ENCODE results near the gene BRAF.
"Not testable (repeated sequence)": the region's sequence is repeated elsewhere in the genome, so short reads cannot be mapped to it uniquely, and the experiment has no call there.

BRAF gene

DNA sequence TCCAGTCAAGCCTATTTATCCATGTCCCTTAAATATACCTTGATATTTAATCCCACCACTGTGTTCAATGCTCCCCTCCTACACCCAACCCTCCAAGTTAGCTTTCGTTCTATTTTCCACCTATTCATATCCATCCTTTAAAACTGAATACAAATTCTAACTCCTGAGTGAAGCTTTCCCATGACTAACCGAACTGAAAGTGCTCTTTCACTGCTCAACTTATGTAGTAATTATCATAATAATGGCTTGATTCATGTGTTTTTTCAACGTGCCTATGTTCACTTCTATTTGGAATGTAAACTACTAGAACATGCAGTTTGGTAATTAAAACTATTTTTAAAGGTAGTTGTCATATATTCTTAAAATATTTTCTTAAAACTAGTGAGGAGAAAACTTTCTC is 170.2 kb downstream of the BRAF start:
- no peak overlapping the region for H3K4me3 ChIP-seq (ENCODE audit: low read depth, low read length)
- in situ Hi-C loops (cut with HindIII; ENCODE audit: low sequenced_read_pairs), result no loop called here
- TF ChIP-seq, protein P1, sequence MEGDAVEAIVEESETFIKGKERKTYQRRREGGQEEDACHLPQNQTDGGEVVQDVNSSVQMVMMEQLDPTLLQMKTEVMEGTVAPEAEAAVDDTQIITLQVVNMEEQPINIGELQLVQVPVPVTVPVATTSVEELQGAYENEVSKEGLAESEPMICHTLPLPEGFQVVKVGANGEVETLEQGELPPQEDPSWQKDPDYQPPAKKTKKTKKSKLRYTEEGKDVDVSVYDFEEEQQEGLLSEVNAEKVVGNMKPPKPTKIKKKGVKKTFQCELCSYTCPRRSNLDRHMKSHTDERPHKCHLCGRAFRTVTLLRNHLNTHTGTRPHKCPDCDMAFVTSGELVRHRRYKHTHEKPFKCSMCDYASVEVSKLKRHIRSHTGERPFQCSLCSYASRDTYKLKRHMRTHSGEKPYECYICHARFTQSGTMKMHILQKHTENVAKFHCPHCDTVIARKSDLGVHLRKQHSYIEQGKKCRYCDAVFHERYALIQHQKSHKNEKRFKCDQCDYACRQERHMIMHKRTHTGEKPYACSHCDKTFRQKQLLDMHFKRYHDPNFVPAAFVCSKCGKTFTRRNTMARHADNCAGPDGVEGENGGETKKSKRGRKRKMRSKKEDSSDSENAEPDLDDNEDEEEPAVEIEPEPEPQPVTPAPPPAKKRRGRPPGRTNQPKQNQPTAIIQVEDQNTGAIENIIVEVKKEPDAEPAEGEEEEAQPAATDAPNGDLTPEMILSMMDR (IDR thresholded peaks at IDR 0.05; ENCODE audit: low read depth, low read length, missing control alignments), result no peak
- DNase-seq (ENCODE audit: low read depth), result no peak

DNA sequence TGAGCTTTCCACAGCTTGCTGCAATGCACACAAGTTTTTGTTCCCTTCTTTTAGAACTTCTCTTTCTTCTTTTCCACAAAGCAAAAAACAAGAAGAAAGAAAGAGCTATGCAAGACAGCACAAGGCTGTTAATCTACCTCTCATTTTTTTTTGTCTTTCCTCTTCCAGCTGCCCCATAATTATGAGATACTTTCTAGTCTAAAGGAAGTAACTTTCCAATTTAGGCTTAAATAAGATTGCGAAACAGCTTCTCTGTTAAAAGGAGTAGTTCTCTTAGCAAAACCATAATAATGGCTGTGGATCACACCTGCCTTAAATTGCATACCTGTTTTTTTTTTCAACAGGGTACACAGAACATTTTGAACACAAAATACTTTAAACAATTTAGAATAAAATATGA is 172.2 kb downstream of the BRAF start:
- in situ Hi-C loops (cut with HindIII; ENCODE audit: low sequenced_read_pairs), result no loop called here
- TF ChIP-seq, protein P1 (IDR thresholded peaks at IDR 0.05; ENCODE audit: low read depth, low read length, missing control alignments), result no peak
- no peak for DNase-seq (ENCODE audit: low read depth)
- no peak overlapping the region for H3K4me3 ChIP-seq (ENCODE audit: low read depth, low read length)

DNA sequence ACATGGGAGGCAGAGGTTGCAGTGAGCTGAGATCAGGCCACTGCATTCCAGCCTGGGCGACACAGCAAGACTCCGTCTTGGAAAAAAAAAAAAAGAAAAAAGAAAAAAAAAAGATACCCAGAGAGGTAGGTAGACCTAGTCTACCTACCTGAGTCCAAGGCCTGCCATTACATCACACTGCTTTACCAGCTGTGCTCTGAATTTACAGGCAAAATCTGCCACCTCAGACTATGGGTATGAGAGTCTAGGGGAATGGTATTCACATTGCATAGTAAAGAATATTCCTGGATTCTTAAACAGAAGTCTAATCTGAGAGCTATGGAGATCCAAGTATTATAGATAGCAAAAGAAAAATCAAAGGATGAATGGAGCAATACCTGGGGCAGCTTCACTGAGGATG is 178.0 kb downstream of the BRAF start:
- DNase-seq (ENCODE audit: low read depth), result no peak
- in situ Hi-C loops (cut with HindIII; ENCODE audit: low sequenced_read_pairs), result no loop called here
- H3K4me3 ChIP-seq (ENCODE audit: low read depth, low read length), result no peak overlapping the region
- TF ChIP-seq, protein P1 (IDR thresholded peaks at IDR 0.05; ENCODE audit: low read depth, low read length, missing control alignments), result no peak

DNA sequence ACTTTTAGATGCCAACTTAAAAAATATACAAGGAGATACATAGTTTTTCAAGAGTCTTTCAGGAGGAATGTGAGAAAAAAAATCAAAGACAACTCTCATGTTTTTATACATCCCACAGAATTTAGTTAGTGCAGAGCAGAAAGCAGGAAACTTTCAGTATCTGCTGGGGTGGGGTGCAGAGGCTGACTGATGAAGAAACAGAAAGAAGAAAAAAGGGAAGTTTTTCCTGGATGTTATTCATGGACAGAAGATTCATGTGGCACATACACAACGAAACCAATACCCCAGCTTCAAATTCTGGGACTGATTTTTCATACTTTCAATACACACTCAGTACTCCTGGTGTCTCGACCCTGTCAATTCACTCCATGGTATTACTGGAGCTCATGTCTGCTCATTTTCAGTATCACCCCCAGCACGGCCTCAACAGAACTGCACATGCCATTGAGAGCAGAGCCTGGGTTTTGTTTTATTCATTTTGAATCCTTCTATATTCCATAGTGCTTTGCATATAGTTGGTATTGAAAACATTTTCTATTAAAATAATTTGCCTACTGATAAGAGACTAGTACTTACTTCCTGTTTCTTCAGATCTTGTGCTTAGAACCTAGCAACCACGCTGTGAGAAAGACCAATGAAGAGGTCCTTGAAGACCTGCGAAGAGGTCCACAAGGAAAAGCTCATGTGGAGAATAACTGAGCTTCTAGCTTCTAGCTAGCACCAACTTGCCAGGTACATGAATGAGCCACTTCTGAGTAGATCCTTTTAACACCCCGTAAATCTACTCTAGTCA is 179.3 kb downstream of the BRAF start:
- in situ Hi-C loops (cut with HindIII; ENCODE audit: low sequenced_read_pairs), result no loop called here
- no peak for DNase-seq (ENCODE audit: low read depth)
- TF ChIP-seq, protein P1 (IDR thresholded peaks at IDR 0.05; ENCODE audit: low read depth, low read length, missing control alignments), result no peak
- no peak overlapping the region for H3K4me3 ChIP-seq (ENCODE audit: low read depth, low read length)

DNA sequence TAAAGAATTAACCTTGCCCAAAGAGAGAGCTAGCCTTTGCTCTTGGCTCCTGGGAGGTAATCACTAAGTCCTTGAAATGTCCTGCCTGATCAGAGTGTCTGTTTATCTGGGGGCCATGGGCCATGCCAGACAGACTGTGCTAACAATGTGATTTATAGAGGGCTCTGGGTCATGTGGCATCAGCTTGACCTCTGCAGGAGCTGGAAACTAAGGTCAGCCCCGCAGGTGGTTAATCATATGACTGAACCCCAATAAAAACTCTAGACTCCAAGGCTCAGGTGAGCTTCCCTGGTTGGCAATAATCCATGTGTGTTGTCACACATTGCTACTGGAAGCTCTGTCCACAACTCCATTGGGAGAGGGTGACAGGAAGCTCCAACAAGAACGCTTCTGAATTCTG is 180.7 kb downstream of the BRAF start:
- DNase-seq (ENCODE audit: low read depth), result no peak
- TF ChIP-seq, protein P1 (IDR thresholded peaks at IDR 0.05; ENCODE audit: low read depth, low read length, missing control alignments), result no peak
- in situ Hi-C loops (cut with HindIII; ENCODE audit: low sequenced_read_pairs), result no loop called here
- no peak overlapping the region for H3K4me3 ChIP-seq (ENCODE audit: low read depth, low read length)

DNA sequence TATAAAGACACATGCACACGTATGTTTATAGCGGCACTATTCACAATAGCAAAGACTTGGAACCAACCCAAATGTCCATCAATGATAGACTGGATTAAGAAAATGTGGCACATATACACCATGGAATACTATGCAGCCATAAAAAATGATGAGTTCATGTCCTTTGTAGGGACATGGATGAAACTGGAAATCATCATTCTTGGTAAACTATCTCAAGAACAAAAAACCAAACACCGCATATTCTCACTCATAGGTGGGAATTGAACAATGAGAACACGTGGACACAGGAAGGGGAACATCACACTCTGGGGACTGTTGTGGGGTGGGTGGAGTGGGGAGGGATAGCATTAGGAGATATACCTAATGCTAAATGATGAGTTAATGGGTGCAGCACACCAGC is 181.5 kb downstream of the BRAF start:
- H3K4me3 ChIP-seq (ENCODE audit: low read depth, low read length); in situ Hi-C loops (cut with HindIII; ENCODE audit: low sequenced_read_pairs); DNase-seq (ENCODE audit: low read depth): not testable (repeated sequence)

DNA sequence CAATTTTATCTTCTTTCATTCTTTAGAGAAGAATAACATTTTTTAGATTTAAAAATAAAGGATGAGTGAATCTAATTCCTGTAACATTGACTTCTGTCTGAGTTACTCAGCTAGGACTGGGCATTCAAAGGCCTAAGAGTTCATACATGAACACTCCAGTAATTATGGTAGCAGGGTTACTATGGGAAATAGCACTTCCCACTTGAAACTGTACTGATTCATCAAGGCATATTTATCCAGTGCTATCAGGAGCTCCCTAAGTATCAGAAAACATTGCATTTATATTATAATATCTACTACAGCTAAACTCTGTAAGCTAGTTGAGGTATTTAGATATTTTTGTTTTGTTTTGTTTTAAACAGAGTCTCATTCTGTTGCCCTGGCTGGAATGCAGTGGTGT is 186.4 kb downstream of the BRAF start:
- in situ Hi-C loops (cut with HindIII; ENCODE audit: low sequenced_read_pairs), result no loop called here
- no peak overlapping the region for H3K4me3 ChIP-seq (ENCODE audit: low read depth, low read length)
- DNase-seq (ENCODE audit: low read depth), result no peak
- TF ChIP-seq, protein P1 (IDR thresholded peaks at IDR 0.05; ENCODE audit: low read depth, low read length, missing control alignments), result no peak
